Hindlimb muscle (tissue), 1 donor: ENCODE results near the gene LRRC36. TPM values are rescaled to one million over a fixed set of nuclear protein-coding genes. Genes with fewer than 3 reads are reported as not detected.
A peak's percentile ranks its signal among the peaks of the same experiment; 100 is the strongest.

Source experiments
- DNase-seq: peaks from one replicate; pipeline ENCODE4 v3.0.0-alpha.2; 2013
- polyA plus RNA-seq: library from polyadenylated mRNA; unstranded; fragments of 120-200 nt; gene quantifications from one replicate; pipeline ENCODE4 v1.2.1, GENCODE V29; 2013; ENCODE audit not compliant: insufficient read length

The LRRC36 gene
- 0.50 TPM for polyA plus RNA-seq

DNA sequence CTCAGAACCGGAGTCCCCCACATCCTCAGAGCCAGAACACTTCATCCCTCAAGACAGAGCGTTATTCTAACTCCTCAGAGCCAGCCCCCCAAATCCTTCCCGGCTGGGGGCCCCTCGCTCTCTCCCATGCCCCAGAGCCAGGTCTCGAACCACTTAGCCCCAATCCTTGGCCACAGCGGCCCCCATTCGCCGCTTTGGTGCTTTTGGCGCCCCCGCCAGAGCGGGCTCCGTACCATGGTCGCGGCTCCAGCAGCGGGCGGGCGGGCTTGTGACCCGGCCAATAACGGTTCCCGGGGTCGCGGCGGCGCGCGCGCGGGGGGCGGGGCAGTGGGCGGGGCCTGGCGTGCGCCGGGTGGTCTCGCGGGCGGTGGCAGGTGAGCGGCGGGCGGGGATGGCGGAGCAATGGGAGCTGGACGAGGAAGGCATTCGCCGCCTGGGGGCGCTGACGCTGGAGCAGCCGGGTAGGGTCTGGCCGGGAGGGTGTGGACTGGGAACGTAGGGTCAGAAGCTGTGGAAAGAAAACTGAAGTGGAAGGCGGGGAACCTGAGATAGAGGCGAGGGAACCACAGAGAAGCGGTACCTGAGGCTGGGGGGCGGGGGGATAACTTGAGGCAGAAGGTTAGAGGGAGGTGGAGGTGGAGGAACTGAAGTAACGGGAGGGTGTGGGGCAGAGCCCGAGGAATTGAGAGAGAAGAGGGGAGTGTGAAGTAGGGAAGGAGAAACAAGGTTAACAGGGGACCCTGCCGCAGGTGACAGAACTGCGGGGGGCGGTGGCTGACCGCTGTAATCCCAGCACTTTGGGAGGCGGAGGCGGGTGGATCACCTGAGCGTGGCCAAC is at the start of gene LRRC36, which contains the start of gene KCTD19:
LRRC36 (plus strand) TSS at position 344 of the 838 bp plus-strand sequence; CDS start at position 392, 48 bp downstream.
KCTD19 (minus strand) TSS at position 270 of the 838 bp plus-strand sequence; CDS start at position 236, 34 bp downstream.
- no peak for DNase-seq

DNA sequence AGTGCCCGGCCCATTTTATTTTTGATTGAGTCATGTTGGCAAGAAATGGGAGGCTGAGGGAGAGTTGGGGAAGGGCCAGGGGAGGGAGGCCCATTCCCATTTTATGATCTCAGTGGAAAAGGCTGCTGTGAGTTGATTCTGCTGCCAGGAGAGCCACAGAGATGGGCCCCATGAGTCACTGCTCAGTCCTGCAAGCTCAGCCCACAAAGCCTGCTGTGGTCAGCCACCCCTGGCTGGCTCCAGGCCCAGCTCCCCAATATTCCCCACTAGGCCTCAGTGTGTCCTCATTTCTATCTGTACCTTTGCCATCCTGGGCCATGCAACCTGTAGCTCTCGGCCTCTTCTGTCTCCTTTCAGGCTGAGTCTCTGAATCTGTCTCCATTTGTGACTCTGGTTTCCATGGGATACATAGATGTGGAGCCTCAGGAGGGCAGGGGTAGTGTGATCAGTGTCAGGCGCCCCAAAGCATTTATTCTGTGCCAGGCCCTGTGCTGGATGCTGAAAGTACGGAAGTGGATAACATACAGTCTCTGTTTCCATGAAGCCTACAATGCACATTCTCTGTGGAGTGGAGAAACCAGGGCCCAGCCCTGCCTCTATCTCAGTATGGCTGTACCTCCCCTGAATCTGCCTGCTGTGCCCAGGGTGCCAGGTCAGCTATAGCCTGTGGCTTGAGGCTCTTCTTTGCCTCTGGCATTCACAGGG is 49.2 kb upstream of the LRRC36 start:
- no peak for DNase-seq

GRCh38 chr16:67277999-67278772 is 48.4 kb upstream of the LRRC36 start:
- DNase-seq, result no peak

DNA sequence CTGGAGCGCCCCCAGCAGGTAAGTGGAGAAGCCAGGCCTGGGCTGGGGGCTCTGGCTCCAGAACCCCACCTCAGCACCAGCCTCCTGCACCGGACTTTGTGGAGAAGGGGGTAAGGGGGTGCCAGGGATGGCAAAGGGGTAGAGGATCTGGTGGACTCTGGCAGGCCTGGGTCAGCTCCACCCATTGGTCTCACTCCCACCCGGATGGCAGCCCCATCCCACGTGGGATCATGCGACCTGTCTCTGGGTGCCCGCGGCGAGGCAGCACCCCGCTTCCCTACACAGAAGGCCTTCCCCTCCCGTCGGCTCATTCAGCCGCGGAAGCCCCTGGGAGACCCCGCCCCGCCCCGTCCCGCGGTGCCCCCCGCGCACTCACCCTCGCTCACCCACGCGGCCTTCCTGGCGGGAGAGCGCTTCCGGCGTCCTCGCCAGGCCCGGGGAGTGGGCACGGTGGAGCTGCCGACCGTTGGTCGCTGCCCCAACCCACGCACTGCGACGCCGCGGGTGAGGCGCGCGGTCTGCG is 47.8 kb upstream of the LRRC36 start:
- DNase-seq, result no peak

GRCh38 chr16:67279296-67280089 is 47.1 kb upstream of the LRRC36 start, which contains the start of gene PLEKHG4:
TSS of gene PLEKHG4 (plus strand) at chr16:67279532. CDS start at chr16:67280045, 513 bp downstream.
- DNase-seq, result peak; percentile 84

GRCh38 chr16:67280090-67281015 is 46.3 kb upstream of the LRRC36 start:
- no peak for DNase-seq

DNA sequence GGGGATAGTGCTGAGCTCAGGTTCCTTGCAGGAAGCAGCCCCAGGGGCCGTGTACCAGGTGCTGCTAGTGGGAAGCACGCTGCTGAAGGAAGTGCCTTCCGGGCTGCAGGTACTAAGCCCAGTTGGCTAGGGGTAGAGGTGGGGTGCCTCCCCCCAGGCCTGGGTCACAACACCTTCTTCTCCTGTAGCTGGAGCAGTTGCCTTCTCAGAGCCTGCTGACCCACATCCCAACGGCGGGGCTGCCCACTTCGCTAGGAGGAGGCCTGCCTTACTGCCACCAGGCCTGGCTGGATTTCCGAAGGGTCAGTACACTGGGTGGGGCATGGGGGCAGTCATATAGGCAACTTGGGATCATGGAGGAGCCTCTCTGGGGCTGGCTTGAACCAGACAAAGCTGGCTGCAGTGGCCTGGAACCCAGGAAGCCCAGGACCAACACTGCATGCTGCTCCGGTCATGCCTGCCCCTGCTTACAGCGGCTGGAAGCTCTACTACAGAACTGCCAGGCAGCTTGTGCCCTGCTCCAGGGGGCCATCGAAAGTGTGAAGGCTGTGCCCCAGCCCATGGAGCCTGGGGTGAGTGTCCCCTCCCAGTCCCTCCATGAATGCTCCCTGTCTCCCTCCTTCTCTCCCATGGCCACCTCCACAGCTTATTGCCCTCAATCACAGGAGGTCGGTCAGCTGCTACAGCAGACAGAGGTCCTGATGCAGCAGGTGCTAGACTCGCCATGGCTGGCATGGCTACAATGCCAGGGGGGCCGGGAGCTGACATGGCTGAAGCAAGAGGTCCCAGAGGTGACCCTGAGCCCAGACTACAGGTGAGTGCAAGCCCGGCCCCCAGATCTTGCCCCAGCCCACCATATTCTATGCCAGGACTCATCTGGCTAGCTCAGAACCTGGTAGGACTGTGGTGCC is 44.8 kb upstream of the LRRC36 start:
- DNase-seq, result no peak

- DNase-seq, result no peak
These were observed 44.2 kb upstream of the LRRC36 start for GRCh38 chr16:67282447-67282805.

DNA sequence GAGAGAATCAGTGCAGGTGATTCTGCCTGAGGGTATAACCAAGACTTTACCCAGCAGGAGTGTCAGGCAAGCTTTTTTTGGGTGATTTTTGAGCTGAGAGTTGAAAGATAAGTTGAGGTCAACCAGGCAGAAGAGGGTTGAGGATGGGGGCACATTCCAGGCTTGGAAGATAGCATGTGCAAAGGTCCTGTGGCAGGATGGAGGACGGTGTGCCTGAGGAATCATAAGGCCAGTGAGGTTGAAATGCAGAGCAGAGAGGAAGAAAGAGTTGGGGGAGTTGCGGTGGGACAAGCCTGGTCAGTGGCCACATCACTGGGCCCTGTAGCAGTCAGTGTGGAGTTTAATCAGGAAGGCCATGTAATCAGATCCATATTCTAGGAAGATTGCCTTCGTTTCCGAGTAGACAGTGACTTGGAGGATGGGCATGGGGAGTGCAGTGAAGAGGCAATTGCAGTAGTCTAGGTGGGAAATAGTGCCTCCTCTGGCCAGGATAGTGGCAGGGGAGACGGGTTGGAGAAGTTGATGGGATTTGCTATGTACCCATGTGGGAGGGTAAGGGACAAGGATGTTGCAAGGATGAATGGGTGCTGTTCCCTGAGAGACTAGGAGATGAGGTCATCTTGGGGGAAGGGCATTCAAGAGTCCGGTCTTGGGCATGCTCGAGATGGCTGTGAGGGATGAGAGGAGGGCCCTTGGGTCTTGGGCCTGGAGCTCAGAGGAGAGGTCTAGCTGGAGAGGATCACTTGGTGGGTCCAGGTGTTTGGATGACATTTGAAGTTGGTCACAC is 43.4 kb upstream of the LRRC36 start:
- no peak for DNase-seq

DNA sequence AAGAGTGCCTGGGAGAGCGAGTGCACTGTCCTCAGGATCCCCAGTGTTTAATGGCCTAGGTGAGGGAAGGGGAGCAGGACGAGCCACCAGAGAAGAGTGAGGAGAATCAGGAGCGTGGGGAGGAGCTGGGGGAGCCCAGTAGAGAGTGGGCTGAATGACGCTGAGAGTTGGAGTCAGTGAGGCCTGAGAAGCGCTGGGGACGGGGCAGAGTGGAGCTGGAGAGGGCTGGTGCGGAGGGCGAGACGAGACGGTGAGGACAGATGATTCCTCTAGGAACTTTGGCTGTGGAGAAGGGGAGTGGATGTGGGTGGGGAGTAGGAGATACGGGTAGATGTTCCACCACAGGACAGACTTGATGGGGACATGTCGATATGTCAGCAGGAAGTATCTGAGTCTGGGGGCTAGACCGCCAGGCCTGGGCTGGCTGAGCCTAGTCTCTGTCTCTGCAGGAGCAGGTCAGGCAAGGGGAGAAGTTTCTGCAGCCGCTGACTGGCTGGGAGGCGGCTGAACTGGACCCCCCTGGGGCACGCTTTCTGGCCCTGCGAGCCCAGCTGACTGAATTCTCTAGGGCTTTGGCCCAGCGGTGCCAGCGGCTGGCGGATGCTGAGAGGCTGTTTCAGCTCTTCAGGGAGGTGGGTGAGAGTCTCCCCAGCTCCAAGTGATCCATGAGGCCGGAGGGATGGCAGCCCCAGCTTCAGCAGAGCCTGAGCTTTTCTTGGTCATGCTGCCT is 42.6 kb upstream of the LRRC36 start:
- DNase-seq, result no peak

- no peak for DNase-seq
These were observed 41.6 kb upstream of the LRRC36 start for GRCh38 chr16:67284699-67285646.

DNA sequence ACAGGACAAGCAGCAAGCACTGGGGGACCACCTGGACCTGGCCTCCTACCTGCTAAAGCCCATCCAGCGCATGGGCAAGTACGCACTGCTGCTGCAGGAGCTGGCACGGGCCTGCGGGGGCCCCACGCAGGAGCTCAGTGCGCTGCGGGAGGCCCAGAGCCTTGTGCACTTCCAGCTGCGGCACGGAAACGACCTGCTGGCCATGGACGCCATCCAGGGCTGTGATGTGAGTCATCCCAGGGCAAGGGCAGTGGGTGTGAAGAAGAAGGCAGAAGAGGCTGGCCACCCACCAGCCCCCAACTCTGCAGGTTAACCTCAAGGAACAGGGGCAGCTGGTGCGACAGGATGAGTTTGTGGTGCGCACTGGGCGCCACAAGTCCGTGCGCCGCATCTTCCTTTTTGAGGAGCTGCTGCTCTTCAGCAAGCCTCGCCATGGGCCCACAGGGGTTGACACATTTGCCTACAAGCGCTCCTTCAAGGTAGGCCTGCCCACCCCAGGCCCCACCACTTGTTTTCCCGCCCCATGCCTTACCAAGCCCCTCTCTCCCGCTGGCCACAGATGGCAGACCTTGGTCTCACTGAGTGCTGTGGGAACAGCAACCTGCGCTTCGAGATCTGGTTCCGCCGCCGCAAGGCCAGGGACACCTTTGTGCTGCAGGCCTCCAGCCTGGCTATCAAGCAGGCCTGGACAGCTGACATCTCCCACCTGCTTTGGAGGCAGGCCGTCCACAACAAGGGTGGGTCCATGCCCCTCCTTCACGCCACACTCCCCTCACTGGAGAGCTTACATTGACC is 40.0 kb upstream of the LRRC36 start:
- DNase-seq, result no peak

GRCh38 chr16:67287960-67288359 is 38.7 kb upstream of the LRRC36 start:
- DNase-seq, result no peak

DNA sequence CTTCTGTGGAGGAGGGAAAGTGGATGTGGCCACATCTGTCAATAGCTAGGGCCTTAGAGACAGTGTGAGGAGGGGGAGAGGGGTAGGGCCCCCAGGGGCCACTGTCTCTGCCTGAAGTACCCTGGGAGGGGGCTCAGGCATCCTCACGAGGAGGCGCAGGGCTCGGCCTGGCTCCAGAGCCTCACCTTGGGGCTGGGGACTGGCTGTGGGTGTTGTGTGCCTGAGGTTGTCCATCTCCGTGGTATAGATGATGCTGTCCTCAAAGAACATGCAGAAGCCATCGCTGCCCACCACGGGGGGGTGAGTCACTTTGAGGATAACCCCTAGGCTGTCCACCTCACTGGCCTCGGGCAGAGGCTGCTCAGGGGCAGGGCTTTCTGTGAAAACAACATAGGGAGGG is 35.2 kb upstream of the LRRC36 start:
- no peak for DNase-seq

- DNase-seq, result no peak
These were observed 32.4 kb upstream of the LRRC36 start for GRCh38 chr16:67294171-67294757.
